ENCODE results near the gene SART1.

DNA sequence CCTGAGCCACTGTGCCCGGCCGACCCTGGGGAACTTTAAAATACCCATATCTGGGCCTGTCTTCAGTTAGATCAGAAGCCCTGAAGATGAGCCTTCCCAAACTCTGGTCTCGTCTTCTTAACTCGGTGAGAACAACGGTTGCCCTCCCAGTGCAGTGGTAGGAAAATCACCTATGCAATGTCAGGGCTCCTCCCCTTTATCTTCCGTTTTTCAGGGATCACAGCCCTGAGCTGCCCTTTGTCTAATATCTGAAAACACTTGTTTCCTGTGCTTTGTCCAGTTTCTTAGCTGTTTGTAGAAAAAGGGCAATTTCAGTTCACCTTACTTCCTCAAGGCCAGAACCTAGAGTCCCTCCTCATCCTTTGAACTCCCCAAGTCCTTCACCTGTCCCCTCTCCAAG lies 32.9 kb upstream of the SART1 start:
- TF ChIP-seq, protein P1, sequence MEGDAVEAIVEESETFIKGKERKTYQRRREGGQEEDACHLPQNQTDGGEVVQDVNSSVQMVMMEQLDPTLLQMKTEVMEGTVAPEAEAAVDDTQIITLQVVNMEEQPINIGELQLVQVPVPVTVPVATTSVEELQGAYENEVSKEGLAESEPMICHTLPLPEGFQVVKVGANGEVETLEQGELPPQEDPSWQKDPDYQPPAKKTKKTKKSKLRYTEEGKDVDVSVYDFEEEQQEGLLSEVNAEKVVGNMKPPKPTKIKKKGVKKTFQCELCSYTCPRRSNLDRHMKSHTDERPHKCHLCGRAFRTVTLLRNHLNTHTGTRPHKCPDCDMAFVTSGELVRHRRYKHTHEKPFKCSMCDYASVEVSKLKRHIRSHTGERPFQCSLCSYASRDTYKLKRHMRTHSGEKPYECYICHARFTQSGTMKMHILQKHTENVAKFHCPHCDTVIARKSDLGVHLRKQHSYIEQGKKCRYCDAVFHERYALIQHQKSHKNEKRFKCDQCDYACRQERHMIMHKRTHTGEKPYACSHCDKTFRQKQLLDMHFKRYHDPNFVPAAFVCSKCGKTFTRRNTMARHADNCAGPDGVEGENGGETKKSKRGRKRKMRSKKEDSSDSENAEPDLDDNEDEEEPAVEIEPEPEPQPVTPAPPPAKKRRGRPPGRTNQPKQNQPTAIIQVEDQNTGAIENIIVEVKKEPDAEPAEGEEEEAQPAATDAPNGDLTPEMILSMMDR (IDR thresholded peaks at IDR 0.05): no peak
- TF ChIP-seq POLR2A (IDR thresholded peaks at IDR 0.05): no peak

All from esophagus squamous epithelium (tissue), 4 donors.